ENCODE results near the gene UNC5B.
"Not testable (repeated sequence)": the region's sequence is repeated elsewhere in the genome, so short reads cannot be mapped to it uniquely, and the experiment has no call there.

UNC5B gene

GRCh38 chr10:71269301-71270288 is 57.2 kb downstream of the UNC5B start:
- intact Hi-C loops (cut with DNase I), result no loop called here
- DNase-seq, result no peak

- peak in 38 of 42 donors; percentile 27 to 88 (median 67) for DNase-seq
- intact Hi-C loops (cut with DNase I), result no loop called here
These were observed 58.2 kb downstream of the UNC5B start for GRCh38 chr10:71270301-71271220.

GRCh38 chr10:71271662-71272055 is 59.3 kb downstream of the UNC5B start:
- DNase-seq, result no peak
- intact Hi-C loops (cut with DNase I), result no loop called here

- intact Hi-C loops (cut with DNase I), result no loop called here
- no peak for DNase-seq
These were observed 59.8 kb downstream of the UNC5B start for GRCh38 chr10:71272056-71272771.

- intact Hi-C loops (cut with DNase I); DNase-seq: not testable (repeated sequence)
These were observed 60.6 kb downstream of the UNC5B start for GRCh38 chr10:71272974-71273373.

- intact Hi-C loops (cut with DNase I), result no loop called here
- DNase-seq, result no peak
These were observed 61.1 kb downstream of the UNC5B start for GRCh38 chr10:71273506-71273905.

GRCh38 chr10:71274901-71275796 is 62.8 kb downstream of the UNC5B start:
- intact Hi-C loops (cut with DNase I), result no loop called here

GRCh38 chr10:71276873-71277272 is 64.5 kb downstream of the UNC5B start:
- DNase-seq, result no peak
- intact Hi-C loops (cut with DNase I), result no loop called here

More at GRCh38 chr10:71274901-71275796, 62.8 kb downstream of the UNC5B start:
- DNase-seq, result no peak

GRCh38 chr10:71277914-71278665 is 65.7 kb downstream of the UNC5B start:
- DNase-seq, result peak in 7 of 42 donors; percentile 21 to 76 (median 40)
- intact Hi-C loops (cut with DNase I), result no loop called here

- intact Hi-C loops (cut with DNase I), result no loop called here
- DNase-seq, result peak; percentile 18 to 85 (median 64)
These were observed 66.6 kb downstream of the UNC5B start for GRCh38 chr10:71278691-71279588.

- intact Hi-C loops (cut with DNase I), result no loop called here
- DNase-seq, result no peak
These were observed 67.3 kb downstream of the UNC5B start for GRCh38 chr10:71279590-71280170.

- intact Hi-C loops (cut with DNase I), result no loop called here
These were observed 67.8 kb downstream of the UNC5B start for GRCh38 chr10:71280216-71280615.

GRCh38 chr10:71280825-71281224 is 68.5 kb downstream of the UNC5B start:
- intact Hi-C loops (cut with DNase I), result no loop called here

More at GRCh38 chr10:71280216-71280615, 67.8 kb downstream of the UNC5B start:
- DNase-seq, result no peak

GRCh38 chr10:71281646-71282322 is 69.4 kb downstream of the UNC5B start:
- no peak for DNase-seq
- intact Hi-C loops (cut with DNase I), result no loop called here

More at GRCh38 chr10:71280825-71281224, 68.5 kb downstream of the UNC5B start:
- no peak for DNase-seq

- intact Hi-C loops (cut with DNase I), result no loop called here
- DNase-seq, result no peak
These were observed 69.9 kb downstream of the UNC5B start for GRCh38 chr10:71282323-71282680.
